ENCODE results near the gene WSCD2.
A peak's percentile ranks its signal among the peaks of the same experiment; 100 is the strongest.

WSCD2 gene

GRCh38 chr12:108128221-108129016, 669 bp upstream of the WSCD2 start:
- intact Hi-C loops (cut with DNase I; ENCODE audit: low total_unique reads) = no loop called here
- TF ChIP-seq CTCF (IDR thresholded peaks at IDR 0.05) = no peak
- peaks cover 0 to 4% of the 10 kb centered on the region in 2 donors for H3K27me3 ChIP-seq

GRCh38 chr12:108131035-108131434, 1.9 kb downstream of the WSCD2 start:
- no peaks in the 10 kb centered on the region for H3K36me3 ChIP-seq
- no peak overlapping the region for H3K27ac ChIP-seq
- intact Hi-C loops (cut with DNase I; ENCODE audit: low total_unique reads) = no loop called here
- TF ChIP-seq CTCF (IDR thresholded peaks at IDR 0.05) = no peak
- no peaks in the 10 kb centered on the region for H3K9me3 ChIP-seq
- peaks cover 0 to 32% (median 17%) of the 10 kb centered on the region in 4 donors for H3K4me1 ChIP-seq
- H3K4me3 ChIP-seq = no peak overlapping the region
- H3K27me3 ChIP-seq = peaks cover 0 to 4% of the 10 kb centered on the region in 2 donors
- DNase-seq = no peak

More at GRCh38 chr12:108128221-108129016, 669 bp upstream of the WSCD2 start:
- Histone ChIP-seq H3K4me1 (peaks cover 0 to 32% (median 17%) of the 10 kb centered on the region in 4 donors), H3K4me3 (peak overlapping the region; percentile 50 to 55), H3K27ac (peak overlapping the region in 1 of 2 donors; percentile 71), H3K36me3 (no peaks in the 10 kb centered on the region), H3K9me3 (no peaks in the 10 kb centered on the region)
- DNase-seq = no peak

- TF ChIP-seq CTCF (IDR thresholded peaks at IDR 0.05) = no peak
- H3K4me1 ChIP-seq = peaks cover 0 to 30% (median 17%) of the 10 kb centered on the region in 4 donors
- no peaks in the 10 kb centered on the region for H3K9me3 ChIP-seq
- no peak overlapping the region for H3K4me3 ChIP-seq
- no peaks in the 10 kb centered on the region for H3K36me3 ChIP-seq
- DNase-seq = no peak
- H3K27ac ChIP-seq = no peak overlapping the region
- peaks cover 0 to 4% of the 10 kb centered on the region in 2 donors for H3K27me3 ChIP-seq
- intact Hi-C loops (cut with DNase I; ENCODE audit: low total_unique reads) = no loop called here
Observed at GRCh38 chr12:108131657-108132126, 2.6 kb downstream of the WSCD2 start.

GRCh38 chr12:108133482-108133881, 4.4 kb downstream of the WSCD2 start:
- no peaks in the 10 kb centered on the region for H3K27me3 ChIP-seq
- H3K4me1 ChIP-seq = peaks cover 0 to 26% (median 12%) of the 10 kb centered on the region in 4 donors
- DNase-seq = no peak
- no peak overlapping the region for H3K4me3 ChIP-seq
- intact Hi-C loops (cut with DNase I; ENCODE audit: low total_unique reads) = no loop called here
- H3K9me3 ChIP-seq = no peaks in the 10 kb centered on the region
- no peak for TF ChIP-seq CTCF (IDR thresholded peaks at IDR 0.05)
- H3K36me3 ChIP-seq = no peaks in the 10 kb centered on the region
- H3K27ac ChIP-seq = no peak overlapping the region

- no peaks in the 10 kb centered on the region for H3K9me3 ChIP-seq
- no peak overlapping the region for H3K4me3 ChIP-seq
- H3K36me3 ChIP-seq = no peaks in the 10 kb centered on the region
- H3K27ac ChIP-seq = no peak overlapping the region
- H3K4me1 ChIP-seq = peaks cover 0 to 13% (median 8%) of the 10 kb centered on the region in 4 donors
- no peaks in the 10 kb centered on the region for H3K27me3 ChIP-seq
- no peak for TF ChIP-seq CTCF (IDR thresholded peaks at IDR 0.05)
- peak in 1 of 2 donors; percentile 3 for DNase-seq
- intact Hi-C loops (cut with DNase I; ENCODE audit: low total_unique reads) = no loop called here
Observed at GRCh38 chr12:108134744-108135143, 5.7 kb downstream of the WSCD2 start.
